IPS-20b (cell line): ENCODE data around the gene PTGDS.

Experiments used
- H3K27ac ChIP-seq: one replicate; pipeline ENCODE4 v1.5.1; 2013; ENCODE audit warnings: low read length
- H3K27me3 ChIP-seq: 2 replicates; pipeline ENCODE4 v1.6.1; 2013; ENCODE audit warnings: mild to moderate bottlenecking, low read length, inconsistent platforms; ENCODE audit not compliant: insufficient read depth
- H3K36me3 ChIP-seq: 2 replicates; pipeline ENCODE4 v1.6.1; 2013; ENCODE audit warnings: low read depth, mild to moderate bottlenecking, inconsistent platforms, low read length, moderate library complexity; ENCODE audit not compliant: insufficient read depth
- H3K4me1 ChIP-seq: 2 replicates; pipeline ENCODE4 v1.6.1; 2013; ENCODE audit warnings: mild to moderate bottlenecking, control low read depth, inconsistent platforms, low read length, moderate library complexity; ENCODE audit not compliant: insufficient read depth
- H3K4me3 ChIP-seq: 2 replicates; pipeline ENCODE4 v1.5.1; 2013; ENCODE audit warnings: mild to moderate bottlenecking, low read length, inconsistent platforms
- H3K9ac ChIP-seq: 2 replicates; pipeline ENCODE4 v1.6.1; 2013; ENCODE audit warnings: low read depth, mild to moderate bottlenecking, inconsistent platforms, low read length, moderate library complexity
- H3K9me3 ChIP-seq: 2 replicates; pipeline ENCODE4 v1.6.1; 2013; ENCODE audit warnings: mild to moderate bottlenecking, low read depth, low read length, inconsistent platforms; ENCODE audit not compliant: insufficient read depth

Gene PTGDS

GRCh38 chr9:136991993-136992818, 14.9 kb downstream of the PTGDS start, which contains the start of gene PAXX:
PAXX (plus strand) TSS chr9:136992422; CDS start chr9:136992444, 22 bp downstream.
- H3K36me3 ChIP-seq = peaks cover 5% of the 10 kb centered on the region; the same call in 1 of the 2 replicates
- H3K27ac ChIP-seq = no peak within 1 kb of the TSS
- H3K9me3 ChIP-seq = no peaks in the 10 kb centered on the region
- peak within 1 kb of the TSS; percentile 88 for H3K4me3 ChIP-seq
- H3K27me3 ChIP-seq = peaks cover 16% of the 10 kb centered on the region
- H3K9ac ChIP-seq = peak within 1 kb of the TSS; percentile 83
- no peaks in the 10 kb centered on the region; the same call in 1 of the 2 replicates for H3K4me1 ChIP-seq

- H3K36me3 ChIP-seq = peaks cover 5% of the 10 kb centered on the region; the same call in 1 of the 2 replicates
- H3K4me1 ChIP-seq = no peaks in the 10 kb centered on the region; the same call in 1 of the 2 replicates
- H3K9me3 ChIP-seq = no peaks in the 10 kb centered on the region
- H3K27me3 ChIP-seq = peaks cover 16% of the 10 kb centered on the region
- peak overlapping the region; percentile 83 for H3K9ac ChIP-seq
- H3K4me3 ChIP-seq = peak overlapping the region; percentile 88
- H3K27ac ChIP-seq = no peak overlapping the region
Observed at GRCh38 chr9:136992819-136993369, 15.6 kb downstream of the PTGDS start.

- H3K4me3 ChIP-seq = no peak overlapping the region
- H3K27me3 ChIP-seq = peaks cover 16% of the 10 kb centered on the region
- H3K36me3 ChIP-seq = peaks cover 5% of the 10 kb centered on the region; the same call in 1 of the 2 replicates
- H3K9me3 ChIP-seq = no peaks in the 10 kb centered on the region
- H3K27ac ChIP-seq = no peak overlapping the region
- H3K4me1 ChIP-seq = no peaks in the 10 kb centered on the region; the same call in 1 of the 2 replicates
- no peak overlapping the region for H3K9ac ChIP-seq
Observed at GRCh38 chr9:136994180-136994887, 17.0 kb downstream of the PTGDS start.

GRCh38 chr9:136994888-136995230, 17.6 kb downstream of the PTGDS start:
- peaks cover 5% of the 10 kb centered on the region; the same call in 1 of the 2 replicates for H3K36me3 ChIP-seq
- no peak overlapping the region for H3K4me3 ChIP-seq
- peaks cover 16% of the 10 kb centered on the region for H3K27me3 ChIP-seq
- no peaks in the 10 kb centered on the region for H3K9me3 ChIP-seq
- H3K27ac ChIP-seq = no peak overlapping the region
- H3K9ac ChIP-seq = no peak overlapping the region
- no peaks in the 10 kb centered on the region; the same call in 1 of the 2 replicates for H3K4me1 ChIP-seq

GRCh38 chr9:136995362-136995761, 18.1 kb downstream of the PTGDS start:
- H3K36me3 ChIP-seq = peaks cover 5% of the 10 kb centered on the region; the same call in 1 of the 2 replicates
- no peak overlapping the region for H3K27ac ChIP-seq
- no peaks in the 10 kb centered on the region; the same call in 1 of the 2 replicates for H3K4me1 ChIP-seq

GRCh38 chr9:136995772-136996311, 18.5 kb downstream of the PTGDS start:
- Histone ChIP-seq H3K9ac (no peak overlapping the region), H3K9me3 (no peaks in the 10 kb centered on the region), H3K36me3 (peaks cover 5% of the 10 kb centered on the region; the same call in 1 of the 2 replicates), H3K27me3 (peaks cover 8% of the 10 kb centered on the region), H3K4me3 (no peak overlapping the region), H3K4me1 (no peaks in the 10 kb centered on the region; the same call in 1 of the 2 replicates), H3K27ac (no peak overlapping the region)

More at GRCh38 chr9:136995362-136995761, 18.1 kb downstream of the PTGDS start:
- Histone ChIP-seq H3K9ac (no peak overlapping the region), H3K4me3 (no peak overlapping the region), H3K9me3 (no peaks in the 10 kb centered on the region), H3K27me3 (peaks cover 13% of the 10 kb centered on the region)

- Histone ChIP-seq H3K4me1 (no peaks in the 10 kb centered on the region; the same call in 1 of the 2 replicates), H3K27ac (no peak within 1 kb of the TSS), H3K36me3 (peaks cover 5% of the 10 kb centered on the region; the same call in 1 of the 2 replicates)
Observed at GRCh38 chr9:136996361-136997292, 19.3 kb downstream of the PTGDS start, which contains the start of gene CLIC3. CLIC3 (minus strand) TSS chr9:136996568; CDS start chr9:136996543, 25 bp downstream.

GRCh38 chr9:136997371-136997770, 20.1 kb downstream of the PTGDS start:
- no peaks in the 10 kb centered on the region; the same call in 1 of the 2 replicates for H3K27me3 ChIP-seq
- H3K36me3 ChIP-seq = peaks cover 5% of the 10 kb centered on the region; the same call in 1 of the 2 replicates
- H3K4me3 ChIP-seq = peak overlapping the region; percentile 61; the same call in 1 of the 2 replicates
- no peaks in the 10 kb centered on the region for H3K9me3 ChIP-seq
- no peak overlapping the region for H3K27ac ChIP-seq
- H3K9ac ChIP-seq = no peak overlapping the region
- no peaks in the 10 kb centered on the region; the same call in 1 of the 2 replicates for H3K4me1 ChIP-seq

More at GRCh38 chr9:136996361-136997292, 19.3 kb downstream of the PTGDS start, which contains the start of gene CLIC3:
- Histone ChIP-seq H3K9me3 (no peaks in the 10 kb centered on the region), H3K27me3 (peaks cover under 1% of the 10 kb centered on the region; the same call in 1 of the 2 replicates), H3K4me3 (peak within 1 kb of the TSS; percentile 61), H3K9ac (peak within 1 kb of the TSS; percentile 25; the same call in 1 of the 2 replicates)

GRCh38 chr9:136997830-136998234, 20.5 kb downstream of the PTGDS start:
- H3K27me3 ChIP-seq = no peaks in the 10 kb centered on the region; the same call in 1 of the 2 replicates
- H3K9ac ChIP-seq = no peak overlapping the region
- no peaks in the 10 kb centered on the region for H3K9me3 ChIP-seq
- H3K4me3 ChIP-seq = no peak overlapping the region
- H3K27ac ChIP-seq = no peak overlapping the region
- no peaks in the 10 kb centered on the region; the same call in 1 of the 2 replicates for H3K4me1 ChIP-seq
- peaks cover 5% of the 10 kb centered on the region; the same call in 1 of the 2 replicates for H3K36me3 ChIP-seq
